Heart left ventricle (tissue), 13 donors: ENCODE results near the gene C2CD4C.

Experiments
- POLR2A ChIP-seq, 2 donors: fragments of 450-650 bp; IDR thresholded peaks; one replicate each; pipeline ENCODE4 v1.6.1; 2017; ENCODE audit warnings: antibody characterized with exemption in 2 of 2, mild to moderate bottlenecking in 2 of 2, moderate library complexity in 2 of 2
- TF ChIP-seq, protein P1 (sequence below), 12 donors: fragments of 200-600 bp; sonication (generic) in 4 of 12; IDR thresholded peaks; one replicate each; pipeline versions ENCODE4 v1.5.0 to v1.8.0; 2018 to 2022; ENCODE audit warnings: antibody characterized with exemption in 12 of 12, mild to moderate bottlenecking in 5 of 12
- donor health status: ischemic (EF 13 %, LVEDD 7.1; RV severe dilation, severe dysfunction).
- donor health status: DM: no; HTN: yes; CAD: no.
- donor health status: DM: no; HTN: no; CAD: no.
- donor health status: ischemic (EF 25% LVEDD 6.9; RV normal size, moderate dysfunction).
- donor health status: ischemic (EF 25% LVEDD 5.7; RV mildly dilated, moderate dysfunction).
- donor health status: ischemic (EF 35%, LVEDD 5.7; RV mildly dilated, moderate dysfunction).
- donor health status: nonischemic (EF 11% LVEDD 7.7; RV severe dilation, severe dysfunction).
- donor health status: DM: yes; HTN: yes; CAD: no.
- donor health status: PGD.
- donor health status: ischemic (EF 29% LVEDD 5.4; RV normal size, mild dysfunction).
- donor health status: nonischemic (EF 23%, LVEDD 6.1; RV moderate dilation, normal function).

DNA sequence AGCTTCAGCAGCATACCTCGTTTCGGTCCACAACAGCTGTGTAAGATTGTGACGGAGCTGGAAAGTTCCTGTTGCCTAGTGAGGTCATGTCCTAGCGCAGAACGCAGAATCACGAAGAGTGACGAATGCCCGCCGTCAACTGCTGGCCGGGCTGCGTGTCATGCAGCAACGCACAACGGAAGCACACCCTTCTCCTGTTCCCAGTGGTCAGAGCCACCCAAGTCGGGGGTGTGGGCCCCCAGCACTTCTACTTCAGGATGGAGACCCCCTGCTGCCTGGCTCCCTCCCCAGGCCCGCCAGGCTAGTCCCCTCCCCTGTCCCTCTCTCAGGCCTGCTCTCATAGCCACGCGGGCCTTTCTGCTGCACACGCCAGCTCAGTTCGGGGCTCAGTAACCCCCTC lies 25.9 kb downstream of the C2CD4C start:
- TF ChIP-seq, protein P1, sequence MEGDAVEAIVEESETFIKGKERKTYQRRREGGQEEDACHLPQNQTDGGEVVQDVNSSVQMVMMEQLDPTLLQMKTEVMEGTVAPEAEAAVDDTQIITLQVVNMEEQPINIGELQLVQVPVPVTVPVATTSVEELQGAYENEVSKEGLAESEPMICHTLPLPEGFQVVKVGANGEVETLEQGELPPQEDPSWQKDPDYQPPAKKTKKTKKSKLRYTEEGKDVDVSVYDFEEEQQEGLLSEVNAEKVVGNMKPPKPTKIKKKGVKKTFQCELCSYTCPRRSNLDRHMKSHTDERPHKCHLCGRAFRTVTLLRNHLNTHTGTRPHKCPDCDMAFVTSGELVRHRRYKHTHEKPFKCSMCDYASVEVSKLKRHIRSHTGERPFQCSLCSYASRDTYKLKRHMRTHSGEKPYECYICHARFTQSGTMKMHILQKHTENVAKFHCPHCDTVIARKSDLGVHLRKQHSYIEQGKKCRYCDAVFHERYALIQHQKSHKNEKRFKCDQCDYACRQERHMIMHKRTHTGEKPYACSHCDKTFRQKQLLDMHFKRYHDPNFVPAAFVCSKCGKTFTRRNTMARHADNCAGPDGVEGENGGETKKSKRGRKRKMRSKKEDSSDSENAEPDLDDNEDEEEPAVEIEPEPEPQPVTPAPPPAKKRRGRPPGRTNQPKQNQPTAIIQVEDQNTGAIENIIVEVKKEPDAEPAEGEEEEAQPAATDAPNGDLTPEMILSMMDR (IDR thresholded peaks at IDR 0.05), result no peak
- TF ChIP-seq POLR2A (IDR thresholded peaks at IDR 0.05), result no peak
